Progenitor cell of endocrine pancreas (in vitro differentiated cells): Measurements from ENCODE around the gene SCO1. TPM values are rescaled to one million over a fixed set of nuclear protein-coding genes. Genes with fewer than 3 reads are reported as not detected.
A peak's percentile ranks its signal among the peaks of the same experiment; 100 is the strongest.

Experiments
- DNase-seq: peaks from one replicate; pipeline ENCODE4 v3.0.0; 2021; ENCODE audit warnings: low spot score; ENCODE audit not compliant: unreplicated experiment
- H3K27ac Mint-ChIP-seq: 2 replicates; pipeline ENCODE4 v1.8.0; 2021; ENCODE audit warnings: mild to moderate bottlenecking, moderate library complexity, mixed read lengths
- H3K27me3 Mint-ChIP-seq: 2 replicates; pipeline ENCODE4 v1.8.0; 2021; ENCODE audit warnings: mixed read lengths
- H3K36me3 Mint-ChIP-seq: 2 replicates; pipeline ENCODE4 v1.8.0; 2022; ENCODE audit warnings: mixed read lengths; ENCODE audit not compliant: insufficient read depth
- H3K4me1 Mint-ChIP-seq: 2 replicates; pipeline ENCODE4 v1.8.0; 2021; ENCODE audit warnings: low read depth, mixed read lengths
- H3K4me3 Mint-ChIP-seq: 2 replicates; pipeline ENCODE4 v1.8.0; 2021; ENCODE audit warnings: low read depth, mild to moderate bottlenecking, moderate library complexity, mixed read lengths
- H3K9me3 Mint-ChIP-seq: 2 replicates; pipeline ENCODE4 v1.8.0; 2021; ENCODE audit warnings: low read depth, mixed read lengths
- total RNA-seq: library from RNA; stranded (reverse); gene quantifications from 2 replicates; pipeline ENCODE4 v1.2.1, GENCODE V29; 2021
- TF ChIP-seq, protein P1 (sequence below): fragments of 200-600 bp; sonication (generic); IDR thresholded peaks from one replicate; pipeline ENCODE4 v1.5.0; 2021; ENCODE audit warnings: antibody characterized with exemption, mild to moderate bottlenecking; ENCODE audit not compliant: unreplicated experiment

The SCO1 gene
- total RNA-seq, 1 donor from 2014 or later = 29.0 TPM

DNA sequence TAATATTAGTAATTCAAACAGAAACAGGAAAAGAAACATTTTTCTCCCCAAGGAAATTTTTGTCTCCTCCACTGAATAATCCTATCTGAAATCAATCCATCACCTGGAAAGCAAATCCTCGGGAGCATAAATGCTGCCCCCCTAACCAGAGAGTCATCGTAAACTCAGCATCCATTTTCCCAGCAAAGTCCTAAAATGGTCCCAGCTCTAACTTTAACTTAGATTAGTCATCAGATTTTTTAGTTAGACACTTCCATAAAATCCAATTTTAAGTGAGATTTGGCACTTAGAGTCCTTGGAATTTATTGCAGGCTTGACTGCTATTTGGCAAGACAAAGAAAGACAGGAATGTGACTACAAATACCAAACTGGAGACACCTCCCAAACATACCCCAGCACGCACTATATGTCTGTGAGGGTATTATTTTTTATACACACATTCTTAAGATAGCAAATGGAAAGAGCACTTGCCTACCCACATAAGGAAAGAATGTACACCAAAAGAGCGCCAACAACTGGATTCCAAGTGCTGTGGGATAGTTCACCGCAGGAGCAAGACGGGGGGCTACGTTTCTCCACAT is 15.4 kb downstream of the SCO1 start:
- Mint-ChIP-seq H3K9me3 (no peaks in the 10 kb centered on the region), H3K36me3 (peaks cover 26% of the 10 kb centered on the region), H3K4me1 (no peaks in the 10 kb centered on the region), H3K4me3 (no peak overlapping the region), H3K27me3 (no peaks in the 10 kb centered on the region), H3K27ac (peak overlapping the region; percentile 43)
- DNase-seq = no peak
- TF ChIP-seq, protein P1, sequence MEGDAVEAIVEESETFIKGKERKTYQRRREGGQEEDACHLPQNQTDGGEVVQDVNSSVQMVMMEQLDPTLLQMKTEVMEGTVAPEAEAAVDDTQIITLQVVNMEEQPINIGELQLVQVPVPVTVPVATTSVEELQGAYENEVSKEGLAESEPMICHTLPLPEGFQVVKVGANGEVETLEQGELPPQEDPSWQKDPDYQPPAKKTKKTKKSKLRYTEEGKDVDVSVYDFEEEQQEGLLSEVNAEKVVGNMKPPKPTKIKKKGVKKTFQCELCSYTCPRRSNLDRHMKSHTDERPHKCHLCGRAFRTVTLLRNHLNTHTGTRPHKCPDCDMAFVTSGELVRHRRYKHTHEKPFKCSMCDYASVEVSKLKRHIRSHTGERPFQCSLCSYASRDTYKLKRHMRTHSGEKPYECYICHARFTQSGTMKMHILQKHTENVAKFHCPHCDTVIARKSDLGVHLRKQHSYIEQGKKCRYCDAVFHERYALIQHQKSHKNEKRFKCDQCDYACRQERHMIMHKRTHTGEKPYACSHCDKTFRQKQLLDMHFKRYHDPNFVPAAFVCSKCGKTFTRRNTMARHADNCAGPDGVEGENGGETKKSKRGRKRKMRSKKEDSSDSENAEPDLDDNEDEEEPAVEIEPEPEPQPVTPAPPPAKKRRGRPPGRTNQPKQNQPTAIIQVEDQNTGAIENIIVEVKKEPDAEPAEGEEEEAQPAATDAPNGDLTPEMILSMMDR = no peak

DNA sequence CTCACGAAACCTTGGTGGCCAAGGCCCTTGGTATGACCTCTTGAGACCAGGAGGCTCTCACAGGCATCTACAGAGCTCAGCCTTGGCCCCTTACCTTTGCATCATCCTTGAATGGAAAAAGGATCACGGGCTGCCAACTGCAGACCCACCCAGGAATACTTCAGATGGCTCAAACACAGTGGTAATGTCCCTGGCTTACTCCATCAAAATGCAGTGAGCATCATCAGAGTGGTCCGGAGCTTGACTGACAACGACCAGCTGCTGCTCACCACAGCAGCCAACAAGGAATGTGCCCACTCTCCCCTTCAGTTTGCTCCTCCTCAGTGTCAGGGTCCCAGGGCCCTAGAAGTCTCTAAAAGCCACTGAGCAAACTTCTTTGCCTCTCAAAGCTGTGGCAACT is 22.6 kb downstream of the SCO1 start:
- Mint-ChIP-seq H3K36me3 (peaks cover 11% of the 10 kb centered on the region), H3K9me3 (no peaks in the 10 kb centered on the region), H3K27ac (no peak overlapping the region), H3K27me3 (no peaks in the 10 kb centered on the region), H3K4me1 (no peaks in the 10 kb centered on the region), H3K4me3 (no peak overlapping the region)
- TF ChIP-seq, protein P1 = no peak
- DNase-seq = no peak

- Mint-ChIP-seq H3K9me3 (no peaks in the 10 kb centered on the region), H3K4me3 (no peak overlapping the region), H3K27ac (no peak overlapping the region), H3K36me3 (peaks cover 6% of the 10 kb centered on the region), H3K4me1 (peaks cover 6% of the 10 kb centered on the region), H3K27me3 (no peaks in the 10 kb centered on the region)
- TF ChIP-seq, protein P1 = no peak
- no peak for DNase-seq
These were observed 24.0 kb downstream of the SCO1 start for GRCh38 chr17:10673312-10673711.

- Mint-ChIP-seq H3K36me3 (peaks cover 1% of the 10 kb centered on the region), H3K9me3 (no peaks in the 10 kb centered on the region), H3K4me3 (no peak overlapping the region), H3K27me3 (no peaks in the 10 kb centered on the region), H3K4me1 (peaks cover 7% of the 10 kb centered on the region), H3K27ac (no peak overlapping the region)
- DNase-seq = no peak
- TF ChIP-seq, protein P1 = no peak
These were observed 28.6 kb downstream of the SCO1 start for GRCh38 chr17:10668775-10669174.

GRCh38 chr17:10666906-10667305 is 30.4 kb downstream of the SCO1 start:
- Mint-ChIP-seq H3K4me3 (no peak overlapping the region), H3K36me3 (no peaks in the 10 kb centered on the region), H3K27ac (no peak overlapping the region), H3K9me3 (no peaks in the 10 kb centered on the region), H3K27me3 (no peaks in the 10 kb centered on the region), H3K4me1 (peaks cover 7% of the 10 kb centered on the region)
- TF ChIP-seq, protein P1 = no peak
- DNase-seq = no peak
